Ectodermal cell (in vitro differentiated cells): Measurements from ENCODE around the gene ANKRD45. TPM values are rescaled to one million over a fixed set of nuclear protein-coding genes. Genes with fewer than 3 reads are reported as not detected.
"Not testable (repeated sequence)": the region's sequence is repeated elsewhere in the genome, so short reads cannot be mapped to it uniquely, and the experiment has no call there.

Experiments used
- H3K27ac ChIP-seq: 2 replicates; pipeline ENCODE4 v1.7.0; 2013; ENCODE audit warnings: mild to moderate bottlenecking, low read depth, low read length; ENCODE audit not compliant: insufficient read depth, poor library complexity, severe bottlenecking
- H3K27me3 ChIP-seq: 2 replicates; pipeline ENCODE4 v1.7.0; 2013; ENCODE audit warnings: mild to moderate bottlenecking, low read length; ENCODE audit not compliant: insufficient read depth, control insufficient read depth, poor library complexity, severe bottlenecking
- H3K36me3 ChIP-seq: one replicate; pipeline ENCODE4 v1.7.0; 2013; ENCODE audit warnings: low read length; ENCODE audit not compliant: control insufficient read depth, insufficient read depth
- H3K4me1 ChIP-seq: one replicate; pipeline ENCODE4 v1.7.0; 2013; ENCODE audit warnings: low read length; ENCODE audit not compliant: control insufficient read depth, insufficient read depth
- H3K4me3 ChIP-seq: 2 replicates; pipeline ENCODE4 v1.7.0; 2013; ENCODE audit warnings: low read depth, low read length, control low read depth; ENCODE audit not compliant: insufficient read depth
- H3K9me3 ChIP-seq: 2 replicates; pipeline ENCODE4 v1.7.0; 2013; ENCODE audit warnings: mild to moderate bottlenecking, low read length, moderate library complexity; ENCODE audit not compliant: control insufficient read depth
- WGBS, 2 experiments: methylation state at CpG; one replicate each; pipeline ENCODE4 v1.1.7; 2013; ENCODE audit warnings: missing lambda C conversion rate in 2 of 2; 5-methylcytosine and 5-hydroxymethylcytosine counted together
- polyA plus RNA-seq, 4 experiments: library from polyadenylated mRNA; stranded (reverse); fragments of 50-300 nt; gene quantifications; one replicate each; pipeline ENCODE4 v1.2.3, GENCODE V29; 2013

ANKRD45 gene
- polyA plus RNA-seq (2013, experiment 1 of 4), result 6.2 TPM
- polyA plus RNA-seq (2013, experiment 2 of 4), result 6.6 TPM
- polyA plus RNA-seq (2013, experiment 3 of 4), result 3.8 TPM
- 4.5 TPM for polyA plus RNA-seq (2013, experiment 4 of 4)

GRCh38 chr1:173669491-173669941, at the start of gene ANKRD45:
ANKRD45 (minus strand) TSS chr1:173669851; CDS start chr1:173659418, 10,433 bp downstream.
- peaks cover 6% of the 10 kb centered on the region for H3K27me3 ChIP-seq
- H3K4me3 ChIP-seq, result peak within 1 kb of the TSS; percentile 54
- H3K27ac ChIP-seq, result no peak within 1 kb of the TSS
- 2% methylated on average over 33 of the region's 33 CpGs for WGBS, 2 experiments
- H3K4me1 ChIP-seq, result peaks cover 10% of the 10 kb centered on the region
- no peaks in the 10 kb centered on the region for H3K36me3 ChIP-seq
- H3K9me3 ChIP-seq, result no peaks in the 10 kb centered on the region

GRCh38 chr1:173717238-173717637, 47.6 kb upstream of the ANKRD45 start:
- no peaks in the 10 kb centered on the region for H3K9me3 ChIP-seq
- H3K4me1 ChIP-seq, result no peaks in the 10 kb centered on the region
- peaks cover 17% of the 10 kb centered on the region for H3K27me3 ChIP-seq
- 98 to 100% methylated on average over 2 of the region's 2 CpGs for WGBS, 2 experiments
- H3K36me3 ChIP-seq, result no peaks in the 10 kb centered on the region
- no peak overlapping the region for H3K27ac ChIP-seq
- H3K4me3 ChIP-seq, result no peak overlapping the region

DNA sequence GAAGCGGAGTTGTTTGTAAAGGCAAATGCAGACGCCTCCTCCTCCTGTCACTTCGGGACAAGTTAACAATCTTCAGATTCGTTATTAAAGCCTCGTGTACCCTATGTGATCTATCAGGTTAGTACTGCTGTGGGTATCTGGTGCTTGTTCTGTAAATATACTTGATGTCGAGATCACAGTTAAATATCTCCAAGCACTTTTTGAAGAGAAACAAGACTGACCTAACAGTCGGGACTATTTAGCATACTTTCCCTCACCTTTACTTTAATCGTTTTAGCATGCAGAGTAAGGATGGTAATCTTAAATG, 45.8 kb upstream of the ANKRD45 start:
- Histone ChIP-seq H3K27ac (peak overlapping the region; percentile 81), H3K4me1 (no peaks in the 10 kb centered on the region), H3K4me3 (peak overlapping the region; percentile 88), H3K9me3 (no peaks in the 10 kb centered on the region), H3K36me3 (no peaks in the 10 kb centered on the region), H3K27me3 (peaks cover 34% of the 10 kb centered on the region)
- 5 to 6% methylated on average over 7 to 8 of the region's 8 CpGs for WGBS, 2 experiments

DNA sequence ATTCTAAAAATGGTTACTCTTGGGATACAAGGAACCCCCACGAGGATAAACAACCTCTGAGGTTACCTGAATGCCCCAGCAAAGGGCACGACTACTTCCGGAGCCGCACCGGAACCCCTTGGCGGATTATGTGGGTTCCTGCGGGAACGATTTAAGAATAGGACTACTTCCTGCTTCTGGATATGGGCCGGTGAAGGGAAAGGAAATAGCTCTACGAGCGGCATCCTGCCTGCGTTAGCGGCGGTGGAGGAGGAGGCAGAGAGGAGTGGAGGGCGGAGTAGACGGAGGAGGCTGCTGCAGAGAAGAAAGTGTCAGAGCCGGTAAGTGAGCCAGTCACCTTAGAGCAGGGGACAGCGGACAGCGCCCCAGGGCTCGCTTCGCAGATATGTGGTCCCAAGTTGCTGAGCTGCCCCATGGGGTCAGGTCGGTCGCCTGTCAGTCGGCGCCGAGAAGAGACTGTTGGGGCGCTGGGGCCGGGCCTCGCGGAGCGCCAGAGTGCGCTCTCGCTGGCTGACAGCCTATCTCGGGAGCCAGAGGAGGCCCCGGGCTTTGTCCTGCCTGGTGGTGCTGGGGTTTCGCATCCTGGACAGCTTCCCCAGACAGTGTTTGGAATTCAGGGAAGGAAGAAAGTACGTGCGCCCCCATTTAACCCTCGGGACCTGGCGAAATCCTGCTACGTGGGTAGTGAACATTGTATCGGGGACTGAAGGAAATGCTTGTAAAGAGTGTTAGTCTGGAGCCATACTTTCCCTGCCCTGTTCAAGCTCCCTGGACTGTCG, 45.3 kb upstream of the ANKRD45 start, which contains the start of gene KLHL20:
KLHL20 (plus strand) TSS at position 223 of the 779 bp plus-strand sequence. CDS start 1,063 bp downstream, outside the sequence.
- H3K4me1 ChIP-seq, result no peaks in the 10 kb centered on the region
- 1% methylated on average over 43 of the region's 43 CpGs for WGBS, 2 experiments
- H3K9me3 ChIP-seq, result no peaks in the 10 kb centered on the region
- peaks cover 39% of the 10 kb centered on the region for H3K27me3 ChIP-seq
- peak within 1 kb of the TSS; percentile 81 for H3K27ac ChIP-seq
- H3K36me3 ChIP-seq, result no peaks in the 10 kb centered on the region
- H3K4me3 ChIP-seq, result peak within 1 kb of the TSS; percentile 88

GRCh38 chr1:173714441-173714758, 44.7 kb upstream of the ANKRD45 start:
- no peak overlapping the region for H3K27ac ChIP-seq

GRCh38 chr1:173708787-173709186, 39.1 kb upstream of the ANKRD45 start:
- Histone ChIP-seq H3K36me3 (no peaks in the 10 kb centered on the region), H3K9me3 (no peaks in the 10 kb centered on the region), H3K4me3 (no peak overlapping the region), H3K27me3 (peaks cover 43% of the 10 kb centered on the region), H3K4me1 (no peaks in the 10 kb centered on the region), H3K27ac (no peak overlapping the region)
- 89 to 92% methylated on average over 2 of the region's 2 CpGs for WGBS, 2 experiments

More at GRCh38 chr1:173714441-173714758, 44.7 kb upstream of the ANKRD45 start:
- Histone ChIP-seq H3K9me3 (no peaks in the 10 kb centered on the region), H3K4me3 (peak overlapping the region; percentile 88), H3K27me3 (peaks cover 41% of the 10 kb centered on the region), H3K4me1 (no peaks in the 10 kb centered on the region), H3K36me3 (no peaks in the 10 kb centered on the region)
- 65 to 68% methylated on average over 3 of the region's 3 CpGs for WGBS, 2 experiments

- no peaks in the 10 kb centered on the region for H3K36me3 ChIP-seq
- no peaks in the 10 kb centered on the region for H3K4me1 ChIP-seq
- peaks cover 6% of the 10 kb centered on the region for H3K27me3 ChIP-seq
- 91 to 92% methylated on average over 5 of the region's 5 CpGs for WGBS, 2 experiments
- no peak overlapping the region for H3K27ac ChIP-seq
- no peaks in the 10 kb centered on the region for H3K9me3 ChIP-seq
- H3K4me3 ChIP-seq, result no peak overlapping the region
Observed at GRCh38 chr1:173705117-173705516, 35.5 kb upstream of the ANKRD45 start.

DNA sequence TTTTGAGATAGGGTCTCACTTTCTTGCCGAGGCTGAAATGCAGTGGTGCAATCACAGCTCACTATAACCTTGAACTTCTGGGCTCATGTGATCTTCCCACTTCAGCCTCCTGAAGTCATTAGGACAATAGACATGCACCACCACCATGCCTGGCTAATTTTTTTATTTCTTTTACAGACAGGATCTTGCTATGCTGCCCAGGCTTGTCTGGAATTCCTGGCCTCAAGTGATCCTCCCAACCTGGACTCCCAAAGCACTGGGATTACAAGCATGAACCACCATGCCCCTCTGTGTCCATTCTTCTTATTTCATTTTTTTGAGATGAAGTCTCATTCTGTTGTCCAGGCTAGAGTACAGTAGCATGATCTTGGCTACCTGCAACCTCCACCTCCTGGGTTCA, 33.1 kb upstream of the ANKRD45 start:
- WGBS, 2 experiments, result 89 to 96% methylated on average over 1 of the region's 1 CpG
- H3K4me1 ChIP-seq, result no peaks in the 10 kb centered on the region
- no peaks in the 10 kb centered on the region for H3K27me3 ChIP-seq
- H3K9me3 ChIP-seq, result no peaks in the 10 kb centered on the region
- H3K27ac ChIP-seq, result no peak overlapping the region
- H3K36me3 ChIP-seq, result no peaks in the 10 kb centered on the region
- H3K4me3 ChIP-seq, result no peak overlapping the region

- 88 to 96% methylated on average over 5 to 6 of the region's 6 CpGs for WGBS, 2 experiments
- H3K4me3 ChIP-seq, H3K9me3 ChIP-seq, H3K4me1 ChIP-seq, H3K36me3 ChIP-seq, H3K27ac ChIP-seq, H3K27me3 ChIP-seq: not testable (repeated sequence)
Observed at GRCh38 chr1:173701299-173701698, 31.6 kb upstream of the ANKRD45 start.

DNA sequence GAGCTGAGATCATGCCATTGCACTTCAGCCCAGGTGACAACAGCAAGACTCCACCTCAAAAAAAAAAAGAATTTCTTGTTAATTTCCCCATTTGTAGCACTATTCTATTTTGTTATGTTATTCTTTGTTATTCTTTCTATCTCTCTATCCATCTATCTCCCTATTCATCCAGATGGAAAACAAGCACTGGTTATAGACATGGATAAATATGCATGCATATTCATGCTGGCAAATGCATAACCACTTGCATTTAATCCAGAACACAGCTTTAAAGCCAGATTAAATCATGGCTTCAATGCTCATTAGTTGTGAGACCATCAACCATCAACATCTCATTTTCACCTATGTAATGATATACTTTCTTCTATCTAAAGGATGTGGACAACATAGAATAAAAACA, 23.6 kb upstream of the ANKRD45 start:
- no peak overlapping the region for H3K27ac ChIP-seq
- no peaks in the 10 kb centered on the region for H3K9me3 ChIP-seq
- H3K27me3 ChIP-seq, result no peaks in the 10 kb centered on the region
- no peak overlapping the region for H3K4me3 ChIP-seq
- no peaks in the 10 kb centered on the region for H3K36me3 ChIP-seq
- no peaks in the 10 kb centered on the region for H3K4me1 ChIP-seq
